GM23248 (cell line): ENCODE results near the gene CHST11. TPM values are rescaled to one million over a fixed set of nuclear protein-coding genes. Genes with fewer than 3 reads are reported as not detected.

Source experiments
- DNase-seq: peaks from one replicate; pipeline ENCODE4 v3.0.0-alpha.2; 2015
- H2AFZ ChIP-seq: fragments of 200-600 bp; sonication (generic); 2 replicates; pipeline ENCODE4 v1.6.1; 2016; ENCODE audit warnings: antibody characterized with exemption
- H3F3A ChIP-seq: fragments of 200-600 bp; sonication (generic); 2 replicates; pipeline ENCODE4 v1.6.1; 2016; ENCODE audit warnings: mild to moderate bottlenecking, antibody characterized with exemption, mixed run types; ENCODE audit not compliant: insufficient read depth
- H3K27ac ChIP-seq: fragments of 200-600 bp; sonication (generic); 2 replicates; pipeline ENCODE4 v1.5.1; 2016; ENCODE audit warnings: mild to moderate bottlenecking
- H3K27me3 ChIP-seq: fragments of 200-600 bp; sonication (generic); replicated peaks from 2 replicates; pipeline ENCODE4 v1.6.1; 2016; ENCODE audit warnings: mild to moderate bottlenecking; ENCODE audit not compliant: insufficient read depth
- H3K36me3 ChIP-seq: fragments of 200-600 bp; sonication (generic); 2 replicates; pipeline ENCODE4 v1.6.1; 2016; ENCODE audit warnings: low read depth, mild to moderate bottlenecking
- H3K4me1 ChIP-seq: fragments of 200-600 bp; sonication (generic); 2 replicates; pipeline ENCODE4 v1.6.1; 2016; ENCODE audit warnings: mild to moderate bottlenecking; ENCODE audit not compliant: insufficient read depth
- H3K4me2 ChIP-seq: fragments of 200-600 bp; sonication (generic); one replicate; pipeline ENCODE4 v1.6.1; 2016; ENCODE audit warnings: mild to moderate bottlenecking; ENCODE audit not compliant: unreplicated experiment
- H3K4me3 ChIP-seq: fragments of 200-600 bp; sonication (generic); 2 replicates; pipeline ENCODE4 v1.5.1; 2016; ENCODE audit warnings: mild to moderate bottlenecking
- H3K79me2 ChIP-seq: fragments of 200-600 bp; sonication (generic); 2 replicates; pipeline ENCODE4 v1.6.1; 2016; ENCODE audit warnings: mild to moderate bottlenecking; ENCODE audit not compliant: insufficient read depth
- H3K9ac ChIP-seq: fragments of 200-600 bp; sonication (generic); 2 replicates; pipeline ENCODE4 v1.6.1; 2016; ENCODE audit warnings: mild to moderate bottlenecking
- H3K9me2 ChIP-seq: fragments of 200-600 bp; sonication (generic); 2 replicates; pipeline ENCODE4 v1.6.1; 2016; ENCODE audit warnings: mixed run types, mild to moderate bottlenecking, moderate library complexity; ENCODE audit not compliant: insufficient read depth
- H3K9me3 ChIP-seq: fragments of 200-600 bp; sonication (generic); one replicate; pipeline ENCODE4 v1.6.1; 2017; ENCODE audit warnings: low read depth
- H4K20me1 ChIP-seq: fragments of 200-600 bp; sonication (generic); 2 replicates; pipeline ENCODE4 v1.6.0; 2016; ENCODE audit not compliant: insufficient read depth
- EZH2 ChIP-seq: fragments of 200-600 bp; sonication (generic); IDR thresholded peaks from 2 replicates; pipeline ENCODE4 v1.6.1; 2018; ENCODE audit warnings: antibody characterized with exemption, mild to moderate bottlenecking; ENCODE audit not compliant: insufficient read depth, poor library complexity, severe bottlenecking
- EZH2phosphoT487 ChIP-seq: fragments of 200-600 bp; sonication (generic); IDR thresholded peaks from 2 replicates; pipeline ENCODE4 v1.6.1; 2018; ENCODE audit warnings: antibody characterized with exemption, moderate library complexity, mild to moderate bottlenecking, low read depth; ENCODE audit not compliant: insufficient read depth
- WGBS, 2 experiments: methylation state at CpG; one replicate each; pipeline ENCODE4 v1.1.6; 2015 to 2017; ENCODE audit warnings: low lambda C conversion rate in 2 of 2, low coverage in 1 of 2; ENCODE audit errors: missing lambda C conversion rate in 2 of 2; 5-methylcytosine and 5-hydroxymethylcytosine counted together
- in situ Hi-C: fragments of 300-500 bp; cut with MboI; formaldehyde crosslinking; loops from 2 replicates; pipeline ENCODE4 v1.15.0; 2020
- polyA plus RNA-seq: library from polyadenylated mRNA; unstranded; fragments of >200 nt; fragmentation: Nextera tagmentation; extraction: Ambion mirVana; gene quantifications from 2 replicates; pipeline ENCODE4 v1.2.1, GENCODE V29; 2016
- total RNA-seq: library from RNA; depleted of rRNA; stranded (reverse); fragments of >200 nt; shearing (Covaris generic); gene quantifications from 2 replicates; pipeline ENCODE4 v1.2.3, GENCODE V29; 2014

CHST11 gene
- total and polyA plus RNA-seq, 2 experiments from 2014 or later, result 3.7 to 5.4 TPM

GRCh38 chr12:104699489-104700190, 242.9 kb downstream of the CHST11 start:
- peak; percentile 62 for DNase-seq
- no peaks in the 10 kb centered on the region for H3K9me2 ChIP-seq
- WGBS, 2 experiments, result 70 to 76% methylated on average over 5 of the region's 5 CpGs

GRCh38 chr12:104700324-104700723, 243.6 kb downstream of the CHST11 start:
- Histone ChIP-seq H3K9me2 (no peaks in the 10 kb centered on the region), H3K79me2 (no peaks in the 10 kb centered on the region), H3K9ac (no peak overlapping the region), H2AFZ (no peak overlapping the region), H4K20me1 (no peaks in the 10 kb centered on the region), H3F3A (peaks cover 40% of the 10 kb centered on the region), H3K9me3 (no peaks in the 10 kb centered on the region), H3K4me2 (no peak overlapping the region), H3K27ac (peak overlapping the region; percentile 63), H3K36me3 (no peaks in the 10 kb centered on the region), H3K27me3 (no peaks in the 10 kb centered on the region), H3K4me1 (peaks cover 64% of the 10 kb centered on the region), H3K4me3 (no peak overlapping the region)
- TF ChIP-seq EZH2phosphoT487 (no peak), EZH2 (no peak)
- in situ Hi-C loops, result no loop called here
- DNase-seq, result no peak
- WGBS, 2 experiments, result 100% methylated on average over 1 of the region's 1 CpG

More at GRCh38 chr12:104699489-104700190, 242.9 kb downstream of the CHST11 start:
- H3K9ac ChIP-seq, result peak overlapping the region; percentile 36
- in situ Hi-C loops, result no loop called here
- H3K9me3 ChIP-seq, result no peaks in the 10 kb centered on the region
- H3K4me2 ChIP-seq, result peak overlapping the region; percentile 22
- no peaks in the 10 kb centered on the region for H4K20me1 ChIP-seq
- H3K27ac ChIP-seq, result peak overlapping the region; percentile 63
- no peak for TF ChIP-seq EZH2
- TF ChIP-seq EZH2phosphoT487, result no peak
- no peaks in the 10 kb centered on the region for H3K36me3 ChIP-seq
- H2AFZ ChIP-seq, result no peak overlapping the region
- H3K79me2 ChIP-seq, result no peaks in the 10 kb centered on the region
- peaks cover 47% of the 10 kb centered on the region for H3F3A ChIP-seq
- H3K4me1 ChIP-seq, result peaks cover 71% of the 10 kb centered on the region
- no peaks in the 10 kb centered on the region for H3K27me3 ChIP-seq
- H3K4me3 ChIP-seq, result no peak overlapping the region

- Histone ChIP-seq H3F3A (peaks cover 31% of the 10 kb centered on the region), H4K20me1 (no peaks in the 10 kb centered on the region), H3K4me3 (no peak overlapping the region), H3K27me3 (no peaks in the 10 kb centered on the region), H3K9me3 (no peaks in the 10 kb centered on the region), H3K27ac (no peak overlapping the region), H3K4me1 (peaks cover 54% of the 10 kb centered on the region), H3K9me2 (no peaks in the 10 kb centered on the region), H2AFZ (no peak overlapping the region), H3K79me2 (no peaks in the 10 kb centered on the region), H3K36me3 (no peaks in the 10 kb centered on the region), H3K9ac (no peak overlapping the region), H3K4me2 (no peak overlapping the region)
- DNase-seq, result no peak
- no peak for TF ChIP-seq EZH2
- in situ Hi-C loops, result no loop called here
- 87 to 88% methylated on average over 7 of the region's 7 CpGs for WGBS, 2 experiments
Observed at GRCh38 chr12:104701301-104701700, 244.6 kb downstream of the CHST11 start.

DNA sequence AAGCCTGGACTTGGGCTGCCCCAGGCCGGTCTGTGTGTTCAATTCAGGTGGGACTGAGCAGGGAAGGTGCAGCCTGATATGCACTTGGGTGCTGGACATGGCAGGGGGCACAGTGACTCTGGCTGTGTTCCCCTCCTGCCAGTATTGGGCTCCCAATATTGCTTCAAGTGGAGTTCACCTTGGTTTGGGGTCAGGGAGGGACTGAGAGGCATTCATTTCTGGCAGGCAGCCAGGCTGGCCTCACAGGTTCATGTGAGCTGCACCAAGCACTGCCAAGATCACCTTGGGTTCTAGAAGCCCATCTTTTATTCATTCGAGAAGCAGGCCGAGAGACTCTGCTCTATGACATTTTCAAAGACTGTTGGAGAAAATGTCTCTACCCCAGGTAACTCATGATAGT, 245.0 kb downstream of the CHST11 start:
- Histone ChIP-seq H3K9ac (peak overlapping the region; percentile 71; the same call in 1 of the 2 replicates), H4K20me1 (no peaks in the 10 kb centered on the region), H3K9me3 (no peaks in the 10 kb centered on the region), H3K4me2 (peak overlapping the region; percentile 86), H3K27me3 (no peaks in the 10 kb centered on the region), H3K79me2 (no peaks in the 10 kb centered on the region), H3K4me1 (peaks cover 50% of the 10 kb centered on the region), H3K36me3 (no peaks in the 10 kb centered on the region), H3K9me2 (no peaks in the 10 kb centered on the region), H3F3A (peaks cover 27% of the 10 kb centered on the region), H2AFZ (no peak overlapping the region), H3K4me3 (no peak overlapping the region), H3K27ac (no peak overlapping the region)
- WGBS, 2 experiments, result 97 to 99% methylated on average over 3 of the region's 3 CpGs
- DNase-seq, result no peak
- no peak for TF ChIP-seq EZH2phosphoT487
- no peak for TF ChIP-seq EZH2
- in situ Hi-C loops, result no loop called here
